HG02840 (cell line): ENCODE measurements around the gene KRT16.
"Not testable (repeated sequence)": the region's sequence is repeated elsewhere in the genome, so short reads cannot be mapped to it uniquely, and the experiment has no call there.

Experiments used
- ATAC-seq: cut with Tn5 transposase; IDR thresholded peaks from one replicate; pipeline ENCODE4 v1.9.1; 2021; ENCODE audit warnings: mild to moderate bottlenecking, moderate library complexity, moderate number of reproducible peaks; ENCODE audit not compliant: unreplicated experiment, low FRiP score

The KRT16 gene

GRCh38 chr17:41585301-41586056 lies 27.1 kb downstream of the KRT16 start:
- no peak for ATAC-seq

- not testable (repeated sequence) for ATAC-seq
Measured at GRCh38 chr17:41584331-41584927, 28.1 kb downstream of the KRT16 start.

GRCh38 chr17:41583137-41584127 lies 29.1 kb downstream of the KRT16 start:
- no peak for ATAC-seq

GRCh38 chr17:41582061-41582968 lies 30.3 kb downstream of the KRT16 start:
- ATAC-seq: not testable (repeated sequence)

GRCh38 chr17:41581366-41582060 lies 31.1 kb downstream of the KRT16 start:
- ATAC-seq: no peak

- no peak for ATAC-seq
Measured at GRCh38 chr17:41580687-41581365, 31.7 kb downstream of the KRT16 start.

GRCh38 chr17:41580244-41580575 lies 32.4 kb downstream of the KRT16 start:
- ATAC-seq: no peak

- ATAC-seq: no peak
Measured at GRCh38 chr17:41579484-41580243, 32.9 kb downstream of the KRT16 start.

- no peak for ATAC-seq
Measured at GRCh38 chr17:41578971-41579370, 33.6 kb downstream of the KRT16 start.

- no peak for ATAC-seq
Measured at GRCh38 chr17:41578538-41578937, 34.0 kb downstream of the KRT16 start.

GRCh38 chr17:41576740-41577139 lies 35.8 kb downstream of the KRT16 start:
- not testable (repeated sequence) for ATAC-seq

- ATAC-seq: no peak
Measured at GRCh38 chr17:41575336-41575735, 37.2 kb downstream of the KRT16 start.

GRCh38 chr17:41571561-41572434 lies 40.8 kb downstream of the KRT16 start, which contains the start of gene KRT9:
KRT9 (minus strand) TSS chr17:41572059; CDS start chr17:41571992, 67 bp downstream.
- no peak for ATAC-seq

GRCh38 chr17:41567317-41567716 lies 45.2 kb downstream of the KRT16 start:
- ATAC-seq: no peak

- no peak for ATAC-seq
Measured at GRCh38 chr17:41565338-41565737, 47.2 kb downstream of the KRT16 start.

- no peak for ATAC-seq
Measured at GRCh38 chr17:41563607-41564170, 48.9 kb downstream of the KRT16 start.

- no peak for ATAC-seq
Measured at GRCh38 chr17:41561554-41561953, 51.0 kb downstream of the KRT16 start.
